Measurements from ENCODE around the gene NPTX1.

The NPTX1 gene

GRCh38 chr17:80518392-80518791, 42.0 kb upstream of the NPTX1 start:
- DNase-seq (ENCODE audit: extremely low spot score), result no peak

GRCh38 chr17:80517641-80518040, 41.2 kb upstream of the NPTX1 start:
- ChIA-PET POLR2A (no interaction called here), CTCF (no interaction called here)
- TF ChIP-seq NFRKB (IDR thresholded peaks at IDR 0.05) (no peak), SUZ12 (IDR thresholded peaks at IDR 0.05) (no peak), FOXK2 (IDR thresholded peaks at IDR 0.05) (no peak), FOXM1 (IDR thresholded peaks at IDR 0.05; ENCODE audit: borderline replicate concordance) (no peak), SP1 (IDR thresholded peaks at IDR 0.05) (no peak), PKNOX1 (IDR thresholded peaks at IDR 0.05) (no peak), BHLHE40 (IDR thresholded peaks at IDR 0.05; ENCODE audit: borderline replicate concordance) (no peak), L3MBTL2 (conservative IDR thresholded peaks at IDR 0.05) (no peak), HDGF (IDR thresholded peaks at IDR 0.05; ENCODE audit: borderline replicate concordance) (no peak), ARNT (IDR thresholded peaks at IDR 0.05) (no peak), TARDBP (IDR thresholded peaks at IDR 0.05) (no peak), ELF4 (IDR thresholded peaks at IDR 0.05) (no peak), LEF1 (IDR thresholded peaks at IDR 0.05; ENCODE audit: borderline replicate concordance) (no peak), ZNF384 (IDR thresholded peaks at IDR 0.05) (no peak), FOXA1 (IDR thresholded peaks at IDR 0.05) (no peak), CTBP1 (IDR thresholded peaks at IDR 0.05; ENCODE audit: borderline replicate concordance) (no peak)
- no peak for DNase-seq (ENCODE audit: extremely low spot score)

More at GRCh38 chr17:80518392-80518791, 42.0 kb upstream of the NPTX1 start:
- ChIA-PET CTCF (no interaction called here), POLR2A (interaction anchor here (1.8 kb wide), 1 partner anchor 64 kb away, joined by 5 read pairs; no protein-coding TSS in a partner anchor)
- TF ChIP-seq FOXA1 (IDR thresholded peaks at IDR 0.05) (no peak), SP1 (IDR thresholded peaks at IDR 0.05) (no peak), ARNT (IDR thresholded peaks at IDR 0.05) (no peak), FOXK2 (IDR thresholded peaks at IDR 0.05) (no peak), ZNF384 (IDR thresholded peaks at IDR 0.05) (no peak), ELF4 (IDR thresholded peaks at IDR 0.05) (no peak), SUZ12 (IDR thresholded peaks at IDR 0.05) (no peak), L3MBTL2 (conservative IDR thresholded peaks at IDR 0.05) (no peak), NFRKB (IDR thresholded peaks at IDR 0.05) (no peak), CTBP1 (IDR thresholded peaks at IDR 0.05; ENCODE audit: borderline replicate concordance) (no peak)

- CTCF ChIA-PET, result no interaction called here
- TF ChIP-seq NFRKB (IDR thresholded peaks at IDR 0.05) (no peak), L3MBTL2 (conservative IDR thresholded peaks at IDR 0.05) (no peak), SUZ12 (IDR thresholded peaks at IDR 0.05) (no peak), FOXM1 (IDR thresholded peaks at IDR 0.05; ENCODE audit: borderline replicate concordance) (no peak), SP1 (IDR thresholded peaks at IDR 0.05) (no peak), ARNT (IDR thresholded peaks at IDR 0.05) (no peak), BHLHE40 (IDR thresholded peaks at IDR 0.05; ENCODE audit: borderline replicate concordance) (no peak), LEF1 (IDR thresholded peaks at IDR 0.05; ENCODE audit: borderline replicate concordance) (no peak), FOXK2 (IDR thresholded peaks at IDR 0.05) (no peak), FOXA1 (IDR thresholded peaks at IDR 0.05) (no peak)
- POLR2A ChIA-PET, result interaction anchor here (0.6 kb wide), 1 partner anchor 62 kb away, joined by 3 read pairs; no protein-coding TSS in a partner anchor
- no peak for DNase-seq (ENCODE audit: extremely low spot score)
Measured at GRCh38 chr17:80516171-80516932, 39.9 kb upstream of the NPTX1 start.

GRCh38 chr17:80513892-80514291, 37.5 kb upstream of the NPTX1 start:
- CTCF ChIA-PET, result no interaction called here
- no peak for TF ChIP-seq LEF1 (IDR thresholded peaks at IDR 0.05; ENCODE audit: borderline replicate concordance)
- TF ChIP-seq ZNF384 (IDR thresholded peaks at IDR 0.05), result no peak
- no peak for TF ChIP-seq FOXM1 (IDR thresholded peaks at IDR 0.05; ENCODE audit: borderline replicate concordance)
- no peak for TF ChIP-seq HDGF (IDR thresholded peaks at IDR 0.05; ENCODE audit: borderline replicate concordance)
- no peak for TF ChIP-seq ELF4 (IDR thresholded peaks at IDR 0.05)
- no peak for TF ChIP-seq NFRKB (IDR thresholded peaks at IDR 0.05)
- TF ChIP-seq CTBP1 (IDR thresholded peaks at IDR 0.05; ENCODE audit: borderline replicate concordance), result no peak
- TF ChIP-seq SP1 (IDR thresholded peaks at IDR 0.05), result no peak
- no peak for TF ChIP-seq ARNT (IDR thresholded peaks at IDR 0.05)
- no peak for TF ChIP-seq FOXA1 (IDR thresholded peaks at IDR 0.05)
- no peak for TF ChIP-seq BHLHE40 (IDR thresholded peaks at IDR 0.05; ENCODE audit: borderline replicate concordance)
- no peak for TF ChIP-seq SUZ12 (IDR thresholded peaks at IDR 0.05)
- TF ChIP-seq TARDBP (IDR thresholded peaks at IDR 0.05), result no peak
- no peak for TF ChIP-seq FOXK2 (IDR thresholded peaks at IDR 0.05)
- no peak for TF ChIP-seq PKNOX1 (IDR thresholded peaks at IDR 0.05)
- no peak for TF ChIP-seq L3MBTL2 (conservative IDR thresholded peaks at IDR 0.05)
- DNase-seq (ENCODE audit: extremely low spot score), result no peak
- POLR2A ChIA-PET, result no interaction called here

GRCh38 chr17:80513201-80513600, 36.8 kb upstream of the NPTX1 start:
- no peak for TF ChIP-seq FOXK2 (IDR thresholded peaks at IDR 0.05)
- POLR2A ChIA-PET, result no interaction called here
- DNase-seq (ENCODE audit: extremely low spot score), result no peak

GRCh38 chr17:80512233-80512632, 35.8 kb upstream of the NPTX1 start:
- no peak for DNase-seq (ENCODE audit: extremely low spot score)
- POLR2A ChIA-PET, result no interaction called here
- CTCF ChIA-PET, result no interaction called here
- TF ChIP-seq HDGF (IDR thresholded peaks at IDR 0.05; ENCODE audit: borderline replicate concordance) (no peak), LEF1 (IDR thresholded peaks at IDR 0.05; ENCODE audit: borderline replicate concordance) (no peak), SUZ12 (IDR thresholded peaks at IDR 0.05) (no peak), ZNF384 (IDR thresholded peaks at IDR 0.05) (no peak), NFRKB (IDR thresholded peaks at IDR 0.05) (no peak), TARDBP (IDR thresholded peaks at IDR 0.05) (no peak), FOXA1 (IDR thresholded peaks at IDR 0.05) (no peak), FOXM1 (IDR thresholded peaks at IDR 0.05; ENCODE audit: borderline replicate concordance) (no peak), BHLHE40 (IDR thresholded peaks at IDR 0.05; ENCODE audit: borderline replicate concordance) (no peak), PKNOX1 (IDR thresholded peaks at IDR 0.05) (no peak), ARNT (IDR thresholded peaks at IDR 0.05) (no peak), ELF4 (IDR thresholded peaks at IDR 0.05) (no peak), L3MBTL2 (conservative IDR thresholded peaks at IDR 0.05) (no peak), SP1 (IDR thresholded peaks at IDR 0.05) (no peak), CTBP1 (IDR thresholded peaks at IDR 0.05; ENCODE audit: borderline replicate concordance) (no peak), FOXK2 (IDR thresholded peaks at IDR 0.05) (no peak)

More at GRCh38 chr17:80513201-80513600, 36.8 kb upstream of the NPTX1 start:
- CTCF ChIA-PET, result no interaction called here

All from HEK293T (cell line).